T1000 (cell line): ENCODE measurements around the gene F8.
"Not testable (repeated sequence)": the region's sequence is repeated elsewhere in the genome, so short reads cannot be mapped to it uniquely, and the experiment has no call there.

Experiments used
- DNase-seq: peaks from one replicate; lab custom pipeline; 2025; ENCODE audit warnings: mixed read lengths; lab: John Stamatoyannopoulos, UW

F8 gene

DNA sequence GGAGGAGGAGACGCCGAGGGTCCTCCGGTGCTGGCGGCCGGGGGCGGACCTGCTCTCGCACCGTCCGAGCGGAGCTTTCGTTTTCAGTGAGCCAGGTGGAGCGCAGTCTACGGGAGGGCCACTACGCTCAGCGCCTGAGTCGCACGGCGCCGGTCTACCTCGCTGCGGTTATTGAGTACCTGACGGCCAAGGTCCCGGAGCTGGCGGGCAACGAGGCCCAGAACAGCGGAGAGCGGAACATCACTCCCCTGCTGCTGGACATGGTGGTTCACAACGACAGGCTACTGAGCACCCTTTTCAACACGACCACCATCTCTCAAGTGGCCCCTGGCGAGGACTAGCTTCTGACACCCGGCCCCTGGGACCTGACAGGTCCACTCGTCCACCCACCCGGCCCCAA is 137.5 kb downstream of the F8 start:
- DNase-seq = not testable (repeated sequence)

DNA sequence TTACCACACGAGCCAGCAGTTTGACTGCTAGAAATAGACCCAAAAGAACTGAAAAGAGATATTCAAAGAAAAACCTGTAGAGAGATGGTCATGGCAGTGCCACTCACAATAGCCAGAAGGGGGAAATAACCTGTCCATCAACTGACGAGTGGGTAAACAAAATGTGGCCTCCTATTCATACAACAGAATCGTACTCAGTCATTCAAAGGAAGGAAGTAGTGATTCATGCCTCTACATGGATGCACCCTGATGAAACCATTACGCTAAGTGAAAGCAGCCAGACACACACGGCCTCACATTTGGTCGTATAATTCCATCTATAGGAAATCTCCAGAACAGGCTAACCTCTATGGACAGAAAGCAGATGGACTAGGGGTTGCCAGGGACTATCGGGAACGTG is 138.5 kb downstream of the F8 start:
- not testable (repeated sequence) for DNase-seq

DNA sequence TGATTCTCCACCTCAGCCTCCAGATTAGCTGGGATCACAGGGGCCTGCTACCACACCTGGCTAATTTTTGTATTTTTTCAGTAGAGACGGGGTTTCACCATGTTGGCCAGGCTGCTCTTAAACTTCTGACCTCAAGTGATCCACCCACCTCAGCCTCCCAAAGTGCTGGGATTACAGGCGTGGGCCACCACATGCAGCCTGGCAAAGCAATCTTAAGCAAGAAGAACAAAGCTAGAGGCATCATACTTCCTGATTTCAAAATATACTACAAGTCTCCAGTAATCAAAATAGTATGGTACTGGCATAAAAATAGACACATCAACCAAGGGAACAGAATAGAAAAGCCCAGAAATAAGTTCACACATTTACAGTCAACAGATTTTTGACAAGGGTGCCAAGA is 149.2 kb downstream of the F8 start:
- DNase-seq = no peak

GRCh38 chrX:154868522-154868921 is 154.0 kb downstream of the F8 start:
- not testable (repeated sequence) for DNase-seq

- DNase-seq = no peak
These were observed 167.3 kb downstream of the F8 start for GRCh38 chrX:154855256-154855655.

DNA sequence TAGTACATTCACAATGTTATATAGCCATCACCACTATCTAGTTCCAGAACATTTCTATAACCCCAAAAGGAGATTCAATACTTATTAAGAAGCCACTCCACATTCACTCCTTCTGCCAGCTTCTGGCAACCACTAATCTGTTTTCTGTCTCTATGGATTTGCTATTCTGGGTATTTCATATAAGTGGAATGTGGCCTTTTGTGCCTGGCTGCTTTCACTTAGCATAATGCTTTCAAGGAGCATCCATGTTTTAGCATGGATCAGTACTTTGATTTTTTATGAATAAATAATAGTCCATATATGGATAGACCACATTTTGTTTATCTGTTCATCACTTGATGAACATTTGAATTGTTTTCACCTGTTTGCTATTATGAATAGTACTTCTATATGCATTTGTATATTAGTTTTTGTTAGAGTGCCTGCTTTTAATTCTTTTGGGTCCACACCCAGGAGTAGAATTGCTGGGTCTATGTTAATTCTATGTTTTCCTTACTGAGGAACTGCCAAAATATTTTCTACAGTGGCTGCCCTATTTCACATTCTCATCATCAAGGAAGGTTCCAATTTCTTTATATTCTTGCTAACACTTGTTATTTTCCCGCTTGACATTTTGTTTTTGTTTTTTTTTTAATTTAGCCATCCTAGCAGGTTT is 171.4 kb downstream of the F8 start:
- DNase-seq = no peak

GRCh38 chrX:154840856-154841255 is 181.7 kb downstream of the F8 start:
- DNase-seq = no peak

GRCh38 chrX:154836163-154836562 is 186.4 kb downstream of the F8 start:
- DNase-seq = no peak

DNA sequence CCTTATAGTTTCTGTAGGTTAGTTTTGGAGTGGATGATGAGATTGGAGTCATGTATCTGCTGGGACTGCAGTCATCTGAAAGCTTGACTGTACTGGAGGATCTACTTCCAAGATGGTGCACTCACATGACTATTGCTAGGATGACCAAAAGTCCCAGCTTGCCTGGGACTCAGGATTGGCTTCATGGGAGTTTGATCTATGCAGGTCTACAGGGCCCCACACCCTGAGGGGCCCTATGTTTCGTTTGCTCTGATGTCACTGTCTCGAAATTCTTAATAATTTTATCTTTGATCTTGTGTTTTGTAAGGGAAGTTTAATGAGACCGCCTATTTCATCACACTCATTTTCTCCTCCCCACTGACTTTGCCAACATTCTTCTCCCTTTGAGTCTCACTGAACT is 188.0 kb downstream of the F8 start, which contains the start of gene SMIM9:
Gene SMIM9 (minus strand): TSS at position 101 of the 400 bp plus-strand sequence. CDS start 3,806 bp downstream, outside the sequence.
- DNase-seq = no peak

DNA sequence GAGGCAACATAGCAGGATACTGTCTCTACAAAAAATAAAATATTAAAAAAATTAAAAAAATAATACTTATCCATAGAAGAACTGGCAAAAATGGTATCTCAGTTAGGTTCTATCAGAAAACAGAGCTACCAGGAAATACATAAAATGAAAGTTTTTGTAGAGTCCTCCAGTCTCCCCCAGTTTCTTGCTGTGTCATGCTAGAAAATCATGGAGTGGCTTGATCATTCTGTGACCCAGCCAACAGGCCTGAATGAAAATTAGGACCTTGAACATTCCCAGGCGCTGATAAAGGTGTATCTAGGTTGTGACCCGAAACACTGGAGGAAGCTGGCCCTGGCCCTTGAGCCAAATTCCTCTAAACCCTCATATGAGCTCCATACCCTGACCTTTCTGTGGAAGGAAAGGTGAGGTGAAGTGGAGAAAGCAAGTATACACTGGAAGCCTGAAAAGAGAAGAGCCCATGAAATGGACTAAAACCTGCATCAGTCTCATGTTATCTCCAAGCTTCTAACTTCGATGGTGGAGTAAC is 188.7 kb downstream of the F8 start:
- no peak for DNase-seq

DNA sequence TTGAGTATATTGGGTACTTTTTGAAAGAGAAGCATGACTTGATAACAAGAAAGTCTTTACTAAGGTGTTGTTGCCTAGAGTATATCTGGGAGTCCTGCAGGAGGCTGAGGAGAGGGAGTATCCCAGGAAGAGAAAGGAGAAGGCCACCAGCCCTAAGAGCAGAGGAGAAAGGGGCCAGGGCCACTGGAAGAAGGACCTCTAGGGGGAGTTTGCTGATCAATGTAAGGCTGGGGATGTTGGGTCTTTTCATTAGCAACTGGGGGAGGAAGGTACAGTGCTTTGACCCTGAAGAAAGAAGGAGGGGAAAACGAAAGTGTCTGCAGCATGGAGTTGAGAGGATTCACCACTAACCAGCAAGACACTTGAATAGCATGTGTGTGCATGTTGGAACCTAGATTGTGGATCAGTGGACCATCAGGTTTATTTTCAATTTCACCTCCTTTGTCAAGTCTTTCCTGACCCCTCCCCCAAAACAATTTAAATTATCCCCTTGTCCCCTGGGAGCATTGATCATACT is 192.5 kb downstream of the F8 start:
- DNase-seq = no peak

- no peak for DNase-seq
These were observed 193.4 kb downstream of the F8 start for GRCh38 chrX:154829134-154829533.

DNA sequence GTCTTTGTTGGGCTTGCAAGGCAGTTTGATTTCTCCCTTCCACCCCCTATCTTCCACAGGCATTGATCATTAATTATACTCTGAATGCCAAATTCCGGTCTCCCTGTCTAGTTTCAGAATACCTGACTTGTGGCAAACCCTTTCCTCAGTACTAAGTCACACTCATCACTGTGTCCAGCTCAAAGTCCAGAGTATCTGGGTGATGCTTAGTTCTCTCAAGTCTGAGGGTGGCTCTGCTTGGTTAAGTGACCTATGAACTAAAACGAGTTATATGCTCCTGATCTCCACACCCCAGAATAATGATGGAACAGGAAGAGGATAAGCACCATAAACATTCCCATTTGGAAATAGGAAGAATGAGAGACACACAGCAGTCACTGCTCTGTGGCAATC is 194.5 kb downstream of the F8 start:
- DNase-seq = no peak

- no peak for DNase-seq
These were observed 195.1 kb downstream of the F8 start for GRCh38 chrX:154827194-154828015.

- DNase-seq = not testable (repeated sequence)
These were observed 196.9 kb downstream of the F8 start for GRCh38 chrX:154825586-154825985.

DNA sequence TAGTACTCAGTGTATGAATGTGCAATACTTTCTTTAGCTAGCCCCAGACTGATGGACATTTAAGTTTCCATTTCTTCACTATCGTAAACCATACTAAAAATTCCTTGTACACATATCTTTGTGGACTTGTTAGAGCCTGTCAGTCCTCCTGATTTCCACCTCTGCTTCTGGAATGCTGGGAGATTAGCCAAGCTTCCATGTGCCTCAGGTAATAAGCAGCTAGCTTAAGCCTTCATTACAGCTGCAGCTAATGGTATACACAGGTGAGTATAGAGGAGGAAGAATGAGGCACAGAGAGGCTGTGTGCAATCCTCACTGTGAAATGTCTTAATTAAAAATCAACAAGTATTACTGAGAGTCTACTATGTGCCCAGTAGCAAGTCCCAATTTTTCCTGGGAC is 197.9 kb downstream of the F8 start:
- no peak for DNase-seq

DNA sequence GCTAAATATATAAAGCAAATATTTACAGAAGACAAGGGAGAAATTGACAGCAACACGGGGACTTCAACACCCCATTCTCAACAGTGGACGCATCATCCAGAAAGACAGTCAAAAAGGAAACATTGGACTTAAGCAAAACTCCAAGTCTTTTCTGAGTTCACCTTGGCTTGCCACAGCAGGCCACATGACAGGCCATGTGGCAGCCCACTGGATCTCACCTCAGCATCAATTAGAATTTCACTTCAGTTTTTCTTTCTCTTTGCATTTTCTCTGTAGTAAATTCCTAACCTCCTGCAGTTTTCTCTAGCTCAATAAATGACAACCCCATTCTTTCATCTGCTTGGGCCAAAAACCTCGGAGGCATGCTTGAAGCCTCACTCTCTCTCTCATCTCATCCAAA is 200.5 kb downstream of the F8 start:
- DNase-seq = no peak

- DNase-seq = no peak
These were observed 201.0 kb downstream of the F8 start for GRCh38 chrX:154821523-154821922.

GRCh38 chrX:154819771-154820341 is 202.7 kb downstream of the F8 start:
- no peak for DNase-seq

DNA sequence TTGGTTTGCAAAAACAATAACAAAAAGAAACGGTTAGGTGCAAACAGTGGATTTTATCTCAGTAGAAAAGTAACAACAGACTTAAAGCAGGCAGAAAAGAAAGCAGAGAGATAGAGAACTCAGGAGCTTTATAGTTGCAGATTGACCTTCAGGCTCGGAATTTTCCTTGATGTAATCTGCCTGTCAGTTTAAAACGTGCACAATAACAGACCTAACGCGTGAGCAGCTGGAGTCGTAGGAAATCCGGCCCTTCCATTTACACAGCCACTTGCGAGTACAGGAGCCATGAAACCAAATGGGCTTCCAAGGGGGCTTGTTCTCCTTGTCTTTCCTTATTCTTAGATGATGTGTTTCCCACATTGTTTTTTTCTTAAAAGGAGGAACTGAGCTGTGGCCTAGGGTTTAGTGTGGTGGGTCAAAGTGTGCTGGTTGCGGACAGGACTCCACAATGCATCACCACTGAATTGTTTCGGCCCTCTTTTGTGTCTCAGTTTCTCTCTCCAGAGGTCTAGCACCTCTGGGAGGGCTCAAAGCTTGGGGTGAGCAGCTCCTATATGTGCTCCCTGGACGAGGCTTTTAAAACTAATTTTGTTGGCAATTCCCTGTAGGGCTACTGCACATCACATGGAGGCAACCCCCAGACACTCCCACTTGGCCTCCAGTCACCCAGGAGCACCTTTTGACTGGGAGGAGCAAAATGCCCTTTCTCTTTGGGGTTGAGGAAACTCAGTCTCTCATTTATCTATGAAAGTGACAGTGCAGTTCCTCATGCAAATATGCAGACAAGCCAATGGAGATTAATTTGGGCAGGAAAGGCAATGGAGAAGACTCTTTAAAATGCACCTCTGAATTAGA is 203.4 kb downstream of the F8 start:
- no peak for DNase-seq

- DNase-seq = not testable (repeated sequence)
These were observed 205.4 kb downstream of the F8 start for GRCh38 chrX:154817048-154817618.
